HepG2 (cell line): ENCODE results near the gene RNFT1. TPM values are rescaled to one million over a fixed set of nuclear protein-coding genes. Genes with fewer than 3 reads are reported as not detected.

ENCODE experiments used
- ATF4 ChIP-seq, 2 experiments: fragments of 450-650 bp in 1 of 2; sonication (generic) in 1 of 2; formaldehyde crosslinking; IDR thresholded peaks; 2 replicates each; pipeline versions ENCODE4 v1.5.0 to v1.8.0; 2020 to 2022; ENCODE audit warnings: mild to moderate bottlenecking in 1 of 2, missing genetic modification reagents in 1 of 2
- CBX2 ChIP-seq, 2 experiments: fragments of 200-600 bp in 1 of 2; sonication (generic); formaldehyde crosslinking in 1 of 2; IDR thresholded peaks; 2 replicates each; pipeline versions ENCODE4 v1.7.0 to v1.8.1; 2018 to 2022; ENCODE audit warnings: low read depth in 2 of 2, low read length in 1 of 2, mild to moderate bottlenecking in 1 of 2, missing genetic modification reagents in 1 of 2
- GMEB1 ChIP-seq: sonication (generic); formaldehyde crosslinking; IDR thresholded peaks from 2 replicates; pipeline ENCODE4 v1.5.1; 2020; ENCODE audit warnings: missing genetic modification reagents, mild to moderate bottlenecking, borderline replicate concordance
- HES4 ChIP-seq: sonication (generic); formaldehyde crosslinking; IDR thresholded peaks from 2 replicates; pipeline ENCODE4 v1.9.0; 2021; ENCODE audit warnings: mild to moderate bottlenecking, missing genetic modification reagents, borderline replicate concordance
- HINFP ChIP-seq: sonication (generic); formaldehyde crosslinking; IDR thresholded peaks from 2 replicates; pipeline ENCODE4 v1.4.0; 2020; ENCODE audit warnings: low read depth, mild to moderate bottlenecking, missing genetic modification reagents
- HMGA1 ChIP-seq: sonication (generic); formaldehyde crosslinking; conservative IDR thresholded peaks from 2 replicates; pipeline ENCODE4 v1.4.0; 2020; ENCODE audit warnings: missing genetic modification reagents
- KLF15 ChIP-seq: sonication (generic); formaldehyde crosslinking; IDR thresholded peaks from 2 replicates; pipeline ENCODE4 v1.8.1; 2023; ENCODE audit warnings: borderline replicate concordance, mild to moderate bottlenecking, inconsistent platforms, missing genetic modification reagents, mixed read lengths
- MYPOP ChIP-seq: sonication (generic); formaldehyde crosslinking; IDR thresholded peaks from 2 replicates; pipeline ENCODE4 v1.8.1; 2023; ENCODE audit warnings: mild to moderate bottlenecking, moderate library complexity, missing genetic modification reagents
- PBX2 ChIP-seq: IDR thresholded peaks from 2 replicates; pipeline ENCODE4 v1.6.1; 2016; ENCODE audit warnings: control low read depth
- SMC3 ChIP-seq: IDR thresholded peaks from 2 replicates; pipeline ENCODE4 v1.6.1; 2011; ENCODE audit warnings: low read length, improper control_type of control experiment
- TAF15 ChIP-seq: fragments of 200-400 bp; formaldehyde crosslinking; IDR thresholded peaks from one replicate; pipeline ENCODE4 v1.6.1; 2018; ENCODE audit warnings: mild to moderate bottlenecking, low read depth, low read length; ENCODE audit not compliant: poor library complexity, severe bottlenecking
- TFDP1 ChIP-seq: IDR thresholded peaks from 2 replicates; pipeline ENCODE4 v1.6.1; 2016; ENCODE audit warnings: missing compliant biosample characterization, missing genetic modification reagents, borderline replicate concordance
- THAP11 ChIP-seq: IDR thresholded peaks from 2 replicates; pipeline ENCODE4 v1.6.1; 2016; ENCODE audit warnings: missing biosample characterization, missing genetic modification reagents
- ZNF12 ChIP-seq: sonication (generic); formaldehyde crosslinking; IDR thresholded peaks from 2 replicates; pipeline ENCODE4 v1.5.0; 2020; ENCODE audit warnings: missing genetic modification reagents
- ZNF296 ChIP-seq: sonication (generic); formaldehyde crosslinking; conservative IDR thresholded peaks from 2 replicates; pipeline ENCODE4 v1.5.0; 2020; ENCODE audit warnings: mild to moderate bottlenecking, missing genetic modification reagents
- ZNF30 ChIP-seq: sonication (generic); formaldehyde crosslinking; IDR thresholded peaks from 2 replicates; pipeline ENCODE4 v1.5.0; 2020; ENCODE audit warnings: mild to moderate bottlenecking, missing genetic modification reagents
- ZNF549 ChIP-seq: sonication (generic); formaldehyde crosslinking; IDR thresholded peaks from 2 replicates; pipeline ENCODE4 v1.5.0; 2020; ENCODE audit warnings: missing genetic modification reagents
- ZNF569 ChIP-seq: sonication (generic); formaldehyde crosslinking; IDR thresholded peaks from 2 replicates; pipeline ENCODE4 v1.5.0; 2020; ENCODE audit warnings: mild to moderate bottlenecking, missing genetic modification reagents, moderate library complexity, borderline replicate concordance
- ZNF709 ChIP-seq: sonication (generic); formaldehyde crosslinking; IDR thresholded peaks from 2 replicates; pipeline ENCODE4 v1.5.0; 2020; ENCODE audit warnings: mild to moderate bottlenecking, missing genetic modification reagents
- ZNF749 ChIP-seq: sonication (generic); formaldehyde crosslinking; IDR thresholded peaks from 2 replicates; pipeline ENCODE4 v1.8.0; 2022; ENCODE audit warnings: mild to moderate bottlenecking, missing genetic modification reagents, moderate library complexity, borderline replicate concordance
- polyA plus RNA-seq, 8 experiments: library from polyadenylated mRNA; depleted of rRNA in 3 of 8; stranded (reverse) in 7 of 8; unstranded in 1 of 8; fragments of >200 nt; fragmentation: Illumina TruSeq in 4 of 8; extraction: Trizol in 4 of 8; gene quantifications; 2 replicates each; pipeline versions ENCODE4 v1.2.1 to v1.2.3, GENCODE V29; 2011 to 2016; ENCODE audit warnings: low read depth in 4 of 8, missing spikeins in 1 of 8, mixed read lengths in 1 of 8; ENCODE audit not compliant: insufficient read depth in 1 of 8
- total RNA-seq, 5 experiments: library from RNA; depleted of rRNA; stranded (reverse); fragments of >200 nt; fragmentation: Illumina TruSeq; extraction: Trizol; gene quantifications; 2 replicates each; pipeline ENCODE4 v1.2.3, GENCODE V29; 2016; ENCODE audit warnings: low read depth in 1 of 5

The RNFT1 gene
- total and polyA plus RNA-seq, 2 of the 13 experiments (the other 11 are each of a cell fraction or from before 2014, with no cell fraction given) = 19.1 to 22.1 TPM

GRCh38 chr17:59964482-59965328 lies at the start of gene RNFT1 (continued):
- TF ChIP-seq ZNF296 (CRISPR knock-in tag) (0 out of 2 replicates have a peak, but pooled peaks have one; percentile 50), ZNF569 (CRISPR knock-in tag) (no peak), TFDP1 (CRISPR knock-in tag) (peak; percentile 18; the same call in 1 of the 2 replicates), HES4 (CRISPR knock-in tag) (no peak; the same call in 1 of the 2 replicates), ZNF749 (CRISPR knock-in tag) (peak; percentile 41; the same call in 1 of the 2 replicates), THAP11 (CRISPR knock-in tag) (peak; percentile 56), ATF4 (CRISPR knock-in tag; IDR thresholded peaks at IDR 0.05) (peak in 1 of 2 experiments; percentile 32; a peak in 1 of 4 replicates), MYPOP (CRISPR knock-in tag) (peak; percentile 16; the same call in 1 of the 2 replicates), TAF15 (peak; percentile 98), PBX2 (CRISPR knock-in tag) (no peak), HMGA1 (CRISPR knock-in tag) (no peak), ZNF12 (no peak), KLF15 (CRISPR knock-in tag) (0 out of 2 replicates have a peak, but pooled peaks have one; percentile 46), CBX2 (IDR thresholded peaks at IDR 0.05; ENCODE audit: low read depth, low read length) (no peak), CBX2 (CRISPR knock-in tag; IDR thresholded peaks at IDR 0.05; ENCODE audit: low read depth) (no peak), ZNF30 (no peak), ZNF549 (no peak), SMC3 (no peak), HINFP (CRISPR knock-in tag) (no peak), ZNF709 (CRISPR knock-in tag) (peak; percentile 70), GMEB1 (CRISPR knock-in tag) (peak; percentile 87)
